ENCODE results near the gene C20orf173.
A peak's percentile ranks its signal among the peaks of the same experiment; 100 is the strongest.
"Not testable (repeated sequence)": the region's sequence is repeated elsewhere in the genome, so short reads cannot be mapped to it uniquely, and the experiment has no call there.

The C20orf173 gene

GRCh38 chr20:35529552-35529951 lies at the start of gene C20orf173:
Gene C20orf173, minus strand, starts transcription at chr20:35529652. Its CDS starts 279 bp downstream, at chr20:35529373.
- DNase-seq, result no peak

GRCh38 chr20:35579196-35579595 lies 49.7 kb upstream of the C20orf173 start:
- no peak for DNase-seq

- no peak for DNase-seq
Observed at GRCh38 chr20:35578469-35578868, 49.0 kb upstream of the C20orf173 start.

- no peak for DNase-seq
Observed at GRCh38 chr20:35576816-35577215, 47.4 kb upstream of the C20orf173 start.

- no peak for DNase-seq
Observed at GRCh38 chr20:35575958-35576357, 46.5 kb upstream of the C20orf173 start.

- no peak for DNase-seq
Observed at GRCh38 chr20:35572838-35573237, 43.4 kb upstream of the C20orf173 start.

GRCh38 chr20:35571555-35571954 lies 42.1 kb upstream of the C20orf173 start:
- DNase-seq, result no peak

- DNase-seq, result peak; percentile 34
Observed at GRCh38 chr20:35568645-35569044, 39.2 kb upstream of the C20orf173 start.

- no peak for DNase-seq
Observed at GRCh38 chr20:35564905-35565304, 35.5 kb upstream of the C20orf173 start.

- no peak for DNase-seq
Observed at GRCh38 chr20:35563834-35564233, 34.4 kb upstream of the C20orf173 start.

GRCh38 chr20:35562541-35563110 lies 33.2 kb upstream of the C20orf173 start:
- DNase-seq, result no peak

- DNase-seq, result no peak
Observed at GRCh38 chr20:35561671-35562070, 32.2 kb upstream of the C20orf173 start.

GRCh38 chr20:35561268-35561667 lies 31.8 kb upstream of the C20orf173 start:
- DNase-seq, result peak; percentile 75

- DNase-seq, result no peak
Observed at GRCh38 chr20:35560541-35560940, 31.1 kb upstream of the C20orf173 start.

GRCh38 chr20:35560105-35560511 lies 30.7 kb upstream of the C20orf173 start:
- no peak for DNase-seq

GRCh38 chr20:35559042-35559693 lies 29.7 kb upstream of the C20orf173 start:
- no peak for DNase-seq

GRCh38 chr20:35558451-35558850 lies 29.0 kb upstream of the C20orf173 start:
- DNase-seq, result no peak

GRCh38 chr20:35556871-35557270 lies 27.4 kb upstream of the C20orf173 start:
- no peak for DNase-seq

- DNase-seq, result no peak
Observed at GRCh38 chr20:35555951-35556645, 26.6 kb upstream of the C20orf173 start.

- DNase-seq, result not testable (repeated sequence)
Observed at GRCh38 chr20:35555461-35555860, 26.0 kb upstream of the C20orf173 start.

GRCh38 chr20:35552914-35553313 lies 23.5 kb upstream of the C20orf173 start:
- DNase-seq, result no peak

- DNase-seq, result no peak
Observed at GRCh38 chr20:35551503-35551902, 22.1 kb upstream of the C20orf173 start.

GRCh38 chr20:35547329-35547728 lies 17.9 kb upstream of the C20orf173 start:
- DNase-seq, result no peak

- DNase-seq, result no peak
Observed at GRCh38 chr20:35546127-35546526, 16.7 kb upstream of the C20orf173 start.

All from hematopoietic multipotent progenitor cell treated with erythropoietin and hydrocortisone succinate and interleukin-3 and kit ligand, for 4 days (in vitro differentiated cells).